AG04450 (cell line): ENCODE results near the gene TRIM54. TPM values are rescaled to one million over a fixed set of nuclear protein-coding genes. Genes with fewer than 3 reads are reported as not detected.
"Not testable (repeated sequence)": the region's sequence is repeated elsewhere in the genome, so short reads cannot be mapped to it uniquely, and the experiment has no call there.

Experiments used
- CTCF ChIA-PET: fragments of 300-600, 350-600 bp; formaldehyde crosslinking; extraction: SDS; loops from one replicate; lab custom pipeline; 2022; ENCODE audit warnings: antibody characterized with exemption, inconsistent platforms; lab: Charles Lee
- POLR2A ChIA-PET: fragments of 350-600 bp; formaldehyde crosslinking; extraction: SDS; loops from one replicate; lab custom pipeline; 2021; ENCODE audit warnings: antibody characterized with exemption, inconsistent platforms; lab: Yijun Ruan, JAX
- DNase-seq: peaks from one replicate; pipeline ENCODE4 v3.0.0-alpha.2; 2011; ENCODE audit warnings: low read depth, low spot score
- H3K27ac ChIP-seq: one replicate; pipeline ENCODE4 v1.5.1; 2012; ENCODE audit warnings: low read depth, low read length, control low read depth
- H3K27me3 ChIP-seq: one replicate; pipeline ENCODE4 v1.6.0; 2012; ENCODE audit warnings: low read length; ENCODE audit not compliant: control insufficient read depth, insufficient read depth
- H3K4me3 ChIP-seq: 2 replicates; pipeline ENCODE4 v1.5.1; 2011; ENCODE audit warnings: mild to moderate bottlenecking, low read depth, low read length, control low read depth
- H3K9me3 ChIP-seq: 2 replicates; pipeline ENCODE4 v1.5.1; 2012; ENCODE audit warnings: low read length; ENCODE audit not compliant: control insufficient read depth, insufficient read depth
- CTCF ChIP-seq: IDR thresholded peaks from 2 replicates; pipeline ENCODE4 v1.5.1; 2011; ENCODE audit warnings: low read depth, low read length, control low read depth, inconsistent platforms
- polyA plus RNA-seq: library from polyadenylated mRNA; depleted of rRNA; stranded (reverse); fragments of >200 nt; gene quantifications from 2 replicates; pipeline ENCODE4 v1.2.3, GENCODE V29; 2011

Gene TRIM54
- polyA plus RNA-seq, 1 experiment, result 0.05 TPM

DNA sequence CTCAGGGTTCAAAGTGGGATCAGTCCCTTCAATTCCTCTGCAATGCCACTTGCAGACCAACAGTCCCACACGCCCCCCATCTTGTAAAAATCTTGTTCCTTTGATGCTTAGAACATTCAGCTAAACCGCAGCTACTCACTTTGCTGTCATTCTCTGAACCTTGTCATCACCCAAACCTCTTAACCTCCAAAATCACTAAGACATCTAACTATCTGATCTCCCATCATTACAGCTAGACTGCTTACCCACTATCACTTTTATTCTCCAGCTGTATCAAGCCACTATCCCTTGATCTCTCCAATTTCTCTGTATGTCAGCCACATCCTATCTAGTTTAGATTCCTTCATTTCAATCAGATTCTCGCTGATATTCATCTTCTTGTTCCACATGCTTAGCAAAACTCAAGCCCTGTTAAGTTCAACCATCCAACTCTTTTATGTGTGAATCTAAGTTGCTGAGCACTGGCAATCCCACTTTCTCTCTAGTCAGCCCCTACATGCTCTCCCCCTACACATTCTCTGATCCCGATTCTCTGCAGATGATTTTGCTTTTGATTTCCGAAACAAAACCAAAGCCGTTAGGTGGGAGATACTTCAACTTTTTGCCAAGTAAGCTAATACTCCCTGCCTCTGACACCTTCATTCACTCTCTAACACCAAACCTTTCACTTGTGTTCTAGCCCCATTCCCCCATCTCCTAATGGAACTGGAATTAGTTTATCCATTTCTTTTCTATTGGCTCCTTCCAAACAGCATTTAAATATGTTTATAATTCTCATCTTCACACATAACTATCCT is 69.8 kb downstream of the TRIM54 start:
- Histone ChIP-seq H3K27me3 (no peaks in the 10 kb centered on the region), H3K4me3 (no peak overlapping the region), H3K27ac (no peak overlapping the region), H3K9me3 (no peaks in the 10 kb centered on the region; the same call in 1 of the 2 replicates)
- POLR2A ChIA-PET, result no interaction called here
- CTCF ChIA-PET, result interaction anchor here (1.4 kb wide), 2 partner anchors 8 to 18 kb away, joined by 3 read pairs; partner anchors contain the start of gene EIF2B4
- no peak for DNase-seq
- no peak for TF ChIP-seq CTCF

DNA sequence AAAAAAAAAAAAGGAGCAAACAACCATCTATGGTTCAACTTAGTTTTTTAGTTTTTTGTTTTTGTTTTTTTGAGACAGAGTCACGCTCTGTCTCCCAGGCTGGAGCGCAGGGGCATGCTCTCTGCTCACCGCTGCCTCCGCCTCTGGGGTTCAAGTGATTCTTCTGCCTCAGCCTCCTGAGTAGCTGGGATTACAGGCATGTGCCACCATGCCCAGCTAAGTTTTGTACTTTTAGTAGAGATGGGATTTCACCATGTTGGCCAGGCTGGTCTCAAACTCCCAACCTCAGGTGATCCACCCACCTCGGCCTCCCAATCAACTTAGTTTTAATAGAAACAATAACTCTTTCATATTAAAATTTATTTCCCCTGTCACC is 71.1 kb downstream of the TRIM54 start:
- CTCF ChIA-PET, result interaction anchor here (1.4 kb wide), 1 partner anchor 9 kb away, joined by 3 read pairs; no protein-coding TSS in a partner anchor
- H3K4me3 ChIP-seq, H3K27ac ChIP-seq, DNase-seq, POLR2A ChIA-PET, H3K27me3 ChIP-seq, H3K9me3 ChIP-seq: not testable (repeated sequence)

DNA sequence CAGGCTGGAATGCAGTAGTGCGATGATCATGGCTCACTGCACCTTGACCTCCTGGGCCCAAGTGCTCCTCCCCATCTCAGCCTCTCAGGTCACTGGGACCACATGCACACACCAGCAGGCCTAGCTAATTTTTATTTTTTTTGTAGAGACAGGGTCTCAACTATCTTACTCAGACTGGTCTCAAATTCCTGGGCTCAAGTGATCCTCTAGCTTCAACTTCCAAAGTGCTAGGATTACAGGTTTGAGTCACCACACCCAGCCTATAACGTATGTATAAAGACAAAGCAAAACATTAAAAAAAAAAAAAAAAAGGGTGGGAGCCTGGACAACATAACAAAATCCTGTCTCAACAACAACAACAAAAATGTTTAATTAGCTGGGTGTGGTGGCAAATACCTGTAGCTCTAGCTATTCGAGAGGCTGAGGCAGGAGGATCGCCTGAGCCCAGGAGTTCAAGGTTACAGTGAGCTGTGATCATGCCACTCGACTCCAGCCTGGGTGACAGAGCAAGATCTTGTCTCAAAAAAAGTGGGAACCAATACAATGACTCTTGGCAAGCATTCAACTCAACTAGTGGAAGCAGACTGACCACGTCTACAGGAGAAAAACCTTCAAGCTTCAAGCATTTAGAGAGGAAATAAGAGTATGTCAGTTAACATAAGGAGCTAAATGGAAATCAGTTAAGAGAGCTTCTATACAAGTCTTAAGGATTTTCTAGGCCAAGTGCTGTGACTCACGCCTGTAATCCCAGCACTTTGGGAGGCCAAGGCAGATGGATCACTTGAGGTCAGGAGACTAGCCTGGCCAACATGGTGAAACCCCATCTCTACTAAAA is 71.8 kb downstream of the TRIM54 start:
- no peak overlapping the region for H3K4me3 ChIP-seq
- ChIA-PET POLR2A (interaction anchor here (0.6 to 0.7 kb wide), 2 partner anchors 16 to 25 kb away, joined by 3 to 4 read pairs; partner anchors contain the start of gene EIF2B4), CTCF (no interaction called here)
- H3K27ac ChIP-seq, result no peak overlapping the region
- no peaks in the 10 kb centered on the region; the same call in 1 of the 2 replicates for H3K9me3 ChIP-seq
- TF ChIP-seq CTCF, result no peak
- no peaks in the 10 kb centered on the region for H3K27me3 ChIP-seq
- no peak for DNase-seq

DNA sequence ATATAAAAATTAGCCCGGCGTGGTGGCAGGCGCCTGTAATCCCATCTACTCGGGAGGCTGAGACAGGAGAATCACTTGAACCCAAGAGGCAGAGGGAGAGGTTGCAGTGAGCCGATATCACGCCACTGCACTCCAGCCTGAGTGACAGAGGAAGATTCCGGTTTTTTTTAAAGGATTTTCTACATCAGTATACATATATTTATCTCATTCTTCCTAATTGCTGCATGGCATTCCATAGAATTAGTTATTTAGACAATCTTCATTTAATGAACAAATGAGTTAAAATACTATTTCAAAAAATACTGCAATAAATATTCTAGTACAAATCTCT is 72.3 kb downstream of the TRIM54 start:
- DNase-seq, result no peak
- CTCF ChIA-PET, result no interaction called here

More for the DNA sequence above, 72.3 kb downstream of the TRIM54 start:
- H3K27me3 ChIP-seq, result no peaks in the 10 kb centered on the region
- H3K27ac ChIP-seq, result no peak overlapping the region
- no peaks in the 10 kb centered on the region; the same call in 1 of the 2 replicates for H3K9me3 ChIP-seq
- POLR2A ChIA-PET, result interaction anchor here (0.6 to 0.7 kb wide), 2 partner anchors 15 to 25 kb away, joined by 3 to 4 read pairs; partner anchors contain the start of gene EIF2B4
- TF ChIP-seq CTCF, result no peak
- no peak overlapping the region for H3K4me3 ChIP-seq
